HAP-1 (cell line): ENCODE results near the gene CNTN4.
A peak's percentile ranks its signal among the peaks of the same experiment; 100 is the strongest.

ENCODE experiments used
- DNase-seq, 2 experiments: peaks; one replicate each; pipeline ENCODE4 v3.0.0-alpha.2; 2016 to 2020; ENCODE audit warnings: low spot score in 2 of 2
- H3K27me3 ChIP-seq: fragments of 250-450 bp; sonication (Bioruptor Pico); 2 replicates; pipeline ENCODE4 v1.5.1; 2020; ENCODE audit warnings: low read depth, mild to moderate bottlenecking, moderate library complexity
- H3K36me3 ChIP-seq: fragments of 250-450 bp; sonication (Bioruptor Pico); replicated peaks from 2 replicates; pipeline ENCODE4 v1.5.1; 2020; ENCODE audit warnings: mild to moderate bottlenecking
- H3K4me1 ChIP-seq: fragments of 250-450 bp; sonication (Bioruptor Pico); 2 replicates; pipeline ENCODE4 v1.5.1; 2020; ENCODE audit warnings: mild to moderate bottlenecking
- H3K4me3 ChIP-seq: fragments of 250-450 bp; sonication (Bioruptor Pico); 2 replicates; pipeline ENCODE4 v1.5.1; 2020; ENCODE audit warnings: mild to moderate bottlenecking, moderate library complexity
- H3K9me3 ChIP-seq: fragments of 250-450 bp; sonication (Bioruptor Pico); 2 replicates; pipeline ENCODE4 v1.5.1; 2020; ENCODE audit warnings: mild to moderate bottlenecking, moderate library complexity
- in situ Hi-C: fragments of 300-500 bp; cut with MboI; formaldehyde crosslinking; loops from 3 replicates; pipeline ENCODE4 v1.14.3; 2020; ENCODE audit warnings: low sequenced_read_pairs, inconsistent platforms, mixed read lengths

The CNTN4 gene

DNA sequence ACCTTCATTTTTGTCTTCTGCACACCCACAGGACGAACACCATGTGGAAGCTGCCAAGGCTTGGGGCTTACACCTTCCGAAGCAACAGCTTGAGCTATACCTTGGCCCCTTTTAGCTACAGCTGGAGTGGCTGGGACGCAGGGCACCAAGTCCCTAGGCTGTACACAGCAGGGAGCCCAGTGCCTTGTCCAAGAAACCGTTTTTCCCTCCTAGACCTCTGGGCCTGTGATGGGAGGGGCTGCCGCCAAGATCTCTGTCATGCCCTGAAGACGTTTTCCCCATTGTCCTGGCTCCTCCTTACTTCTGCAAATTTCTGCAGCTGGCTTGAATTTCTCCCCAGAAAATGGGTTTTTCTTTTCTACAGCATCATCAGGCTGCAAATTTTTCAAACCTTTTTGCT lies 7.8 kb downstream of the CNTN4 start:
- no peak overlapping the region for H3K4me3 ChIP-seq
- no peaks in the 10 kb centered on the region for H3K9me3 ChIP-seq
- H3K36me3 ChIP-seq, result no peaks in the 10 kb centered on the region
- in situ Hi-C loops, result no loop called here
- H3K4me1 ChIP-seq, result no peaks in the 10 kb centered on the region
- no peak for DNase-seq
- H3K27me3 ChIP-seq, result no peaks in the 10 kb centered on the region

GRCh38 chr3:2110597-2111117 lies 12.0 kb downstream of the CNTN4 start:
- Histone ChIP-seq H3K27me3 (no peaks in the 10 kb centered on the region), H3K4me1 (no peaks in the 10 kb centered on the region), H3K4me3 (no peak overlapping the region), H3K9me3 (no peaks in the 10 kb centered on the region), H3K36me3 (no peaks in the 10 kb centered on the region)
- DNase-seq, result no peak
- in situ Hi-C loops, result no loop called here

GRCh38 chr3:2114617-2115275 lies 16.1 kb downstream of the CNTN4 start:
- no peaks in the 10 kb centered on the region for H3K36me3 ChIP-seq
- in situ Hi-C loops, result no loop called here
- H3K27me3 ChIP-seq, result no peaks in the 10 kb centered on the region
- H3K4me1 ChIP-seq, result no peaks in the 10 kb centered on the region
- no peak overlapping the region for H3K4me3 ChIP-seq
- no peaks in the 10 kb centered on the region for H3K9me3 ChIP-seq
- no peak for DNase-seq

GRCh38 chr3:2130726-2131125 lies 32.1 kb downstream of the CNTN4 start:
- no peak for DNase-seq
- H3K27me3 ChIP-seq, result no peaks in the 10 kb centered on the region
- no peaks in the 10 kb centered on the region for H3K36me3 ChIP-seq
- no peak overlapping the region for H3K4me3 ChIP-seq
- no peaks in the 10 kb centered on the region for H3K9me3 ChIP-seq
- no peaks in the 10 kb centered on the region for H3K4me1 ChIP-seq
- in situ Hi-C loops, result no loop called here

DNA sequence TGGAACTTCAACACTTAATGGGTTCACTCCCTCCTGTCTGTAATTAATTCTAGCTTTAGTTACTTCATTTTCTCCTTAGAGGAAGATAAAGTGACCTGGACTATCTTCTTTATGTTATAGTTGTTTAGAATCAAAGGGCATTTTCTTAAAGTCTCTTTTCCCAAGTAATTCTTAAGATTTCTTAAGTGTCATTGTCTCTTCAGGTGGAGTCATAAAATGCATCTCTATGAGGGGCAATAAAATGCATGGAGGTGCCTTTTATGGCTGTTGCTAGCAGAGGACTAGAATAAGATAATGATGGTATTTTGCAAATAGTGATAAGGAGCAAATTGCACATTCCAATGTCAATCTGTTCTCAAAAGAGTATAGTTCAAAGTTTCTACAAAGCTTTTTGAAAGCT lies 34.5 kb downstream of the CNTN4 start:
- Histone ChIP-seq H3K9me3 (no peaks in the 10 kb centered on the region), H3K4me1 (no peaks in the 10 kb centered on the region), H3K36me3 (no peaks in the 10 kb centered on the region), H3K4me3 (no peak overlapping the region), H3K27me3 (no peaks in the 10 kb centered on the region)
- in situ Hi-C loops, result no loop called here
- DNase-seq, result no peak

DNA sequence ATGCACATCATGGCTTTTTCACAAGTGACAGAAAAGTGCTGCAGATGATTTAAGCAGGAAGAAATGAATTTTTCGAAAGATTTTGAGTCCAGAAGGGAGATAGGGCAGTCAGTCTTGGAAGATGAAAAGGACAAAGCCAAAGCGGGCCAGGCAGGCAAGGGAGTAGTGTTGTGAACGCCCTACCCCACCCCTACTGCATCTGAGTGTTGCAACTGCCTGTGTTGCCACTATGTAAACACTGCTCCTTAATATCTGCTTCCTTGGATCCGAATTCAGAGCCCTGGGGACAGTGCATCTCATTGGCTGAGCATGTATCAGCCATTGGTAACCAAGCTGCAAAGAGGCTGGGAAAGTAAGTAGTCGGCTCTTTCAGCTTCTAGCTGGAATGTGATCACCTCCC lies 39.0 kb downstream of the CNTN4 start:
- no peaks in the 10 kb centered on the region for H3K4me1 ChIP-seq
- H3K27me3 ChIP-seq, result no peaks in the 10 kb centered on the region
- H3K9me3 ChIP-seq, result no peaks in the 10 kb centered on the region
- no peak overlapping the region for H3K4me3 ChIP-seq
- no peaks in the 10 kb centered on the region for H3K36me3 ChIP-seq
- in situ Hi-C loops, result no loop called here
- DNase-seq, result no peak

DNA sequence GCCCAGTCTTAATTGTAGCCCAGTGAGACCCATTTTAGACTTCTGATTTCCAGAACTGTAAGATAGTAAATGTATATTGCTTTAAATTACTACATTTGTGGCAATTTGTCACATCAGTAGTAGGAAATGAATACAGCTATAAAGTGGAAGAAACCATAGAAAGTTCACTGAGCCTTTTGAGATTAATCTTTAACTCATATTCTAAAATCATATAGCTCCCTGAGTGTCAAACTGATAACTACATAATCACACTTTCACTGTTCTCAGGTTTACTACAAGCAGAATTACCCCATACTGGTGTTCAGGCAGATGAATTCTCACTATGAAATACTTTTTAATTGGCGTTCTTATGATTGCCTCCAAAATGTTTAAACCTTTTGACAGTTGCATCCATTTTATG lies 42.8 kb downstream of the CNTN4 start:
- DNase-seq, result no peak
- H3K36me3 ChIP-seq, result no peaks in the 10 kb centered on the region
- in situ Hi-C loops, result no loop called here
- H3K4me3 ChIP-seq, result no peak overlapping the region
- no peaks in the 10 kb centered on the region for H3K27me3 ChIP-seq
- H3K4me1 ChIP-seq, result no peaks in the 10 kb centered on the region
- H3K9me3 ChIP-seq, result no peaks in the 10 kb centered on the region

GRCh38 chr3:2148561-2149340 lies 50.1 kb downstream of the CNTN4 start:
- Histone ChIP-seq H3K36me3 (no peaks in the 10 kb centered on the region), H3K4me3 (no peak overlapping the region), H3K4me1 (no peaks in the 10 kb centered on the region), H3K27me3 (no peaks in the 10 kb centered on the region), H3K9me3 (no peaks in the 10 kb centered on the region)
- no peak for DNase-seq
- in situ Hi-C loops, result no loop called here

- in situ Hi-C loops, result no loop called here
These were observed 54.4 kb downstream of the CNTN4 start for GRCh38 chr3:2153053-2153452.

GRCh38 chr3:2153547-2153946 lies 54.9 kb downstream of the CNTN4 start:
- no peak overlapping the region for H3K4me3 ChIP-seq
- no peaks in the 10 kb centered on the region for H3K27me3 ChIP-seq
- in situ Hi-C loops, result no loop called here
- H3K4me1 ChIP-seq, result no peaks in the 10 kb centered on the region
- H3K9me3 ChIP-seq, result no peaks in the 10 kb centered on the region
- no peak for DNase-seq
- H3K36me3 ChIP-seq, result no peaks in the 10 kb centered on the region

More at GRCh38 chr3:2153053-2153452, 54.4 kb downstream of the CNTN4 start:
- Histone ChIP-seq H3K9me3 (no peaks in the 10 kb centered on the region), H3K27me3 (no peaks in the 10 kb centered on the region), H3K36me3 (no peaks in the 10 kb centered on the region), H3K4me3 (no peak overlapping the region), H3K4me1 (no peaks in the 10 kb centered on the region)
- no peak for DNase-seq

DNA sequence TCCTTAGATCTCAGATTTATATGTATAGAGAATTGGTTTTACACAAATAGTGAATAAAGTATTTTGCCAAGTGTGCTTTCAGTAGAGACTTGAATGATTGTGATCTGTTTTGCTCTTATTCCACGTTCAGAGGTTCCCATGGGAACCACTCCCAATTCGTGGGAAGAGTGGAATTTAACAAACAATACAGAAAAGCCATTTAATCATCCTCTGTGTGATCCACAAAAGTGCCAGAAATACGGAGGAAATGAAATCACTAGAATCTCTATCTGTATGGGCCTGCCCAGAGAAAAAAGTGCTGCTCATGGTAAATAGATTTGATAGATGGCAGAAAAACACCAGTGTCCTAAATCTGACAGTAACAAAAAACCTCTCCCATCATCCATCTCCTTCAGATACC lies 56.0 kb downstream of the CNTN4 start:
- no peak overlapping the region for H3K4me3 ChIP-seq
- no peaks in the 10 kb centered on the region for H3K9me3 ChIP-seq
- H3K4me1 ChIP-seq, result no peaks in the 10 kb centered on the region
- in situ Hi-C loops, result no loop called here
- H3K36me3 ChIP-seq, result no peaks in the 10 kb centered on the region
- no peak for DNase-seq
- no peaks in the 10 kb centered on the region for H3K27me3 ChIP-seq

DNA sequence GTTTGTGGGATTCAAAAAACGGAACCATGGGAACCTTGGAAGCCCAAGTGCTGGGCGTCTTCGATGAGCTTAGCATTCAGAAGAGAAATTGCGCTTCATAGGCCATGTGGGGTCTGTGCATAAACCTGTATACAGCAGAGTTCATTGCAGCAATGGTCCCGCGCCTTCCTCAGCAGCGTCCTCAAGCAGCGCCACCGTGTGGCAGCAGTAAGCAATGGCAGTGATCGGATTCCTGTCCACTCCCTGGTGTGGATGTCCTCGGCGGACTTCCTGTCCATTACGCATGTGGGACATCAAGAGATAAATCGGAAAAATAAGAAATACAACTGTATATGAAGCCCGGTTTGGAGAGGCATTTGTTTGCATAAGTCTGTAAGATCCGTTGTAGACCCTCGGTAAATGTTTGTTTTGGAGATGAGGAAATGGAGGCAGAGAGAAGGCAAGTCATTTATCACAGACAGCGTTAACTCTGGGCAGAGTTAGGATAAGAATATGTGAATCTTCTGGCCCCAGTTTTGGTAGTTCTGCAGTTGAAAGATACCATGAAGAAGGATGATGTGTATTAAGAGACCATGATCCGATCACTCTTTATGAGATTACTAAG lies 57.7 kb downstream of the CNTN4 start:
- H3K4me1 ChIP-seq, result no peaks in the 10 kb centered on the region
- in situ Hi-C loops, result no loop called here
- H3K4me3 ChIP-seq, result no peak overlapping the region
- no peaks in the 10 kb centered on the region for H3K27me3 ChIP-seq
- peak; percentile 15 to 69 for DNase-seq
- H3K9me3 ChIP-seq, result no peaks in the 10 kb centered on the region
- H3K36me3 ChIP-seq, result no peaks in the 10 kb centered on the region

DNA sequence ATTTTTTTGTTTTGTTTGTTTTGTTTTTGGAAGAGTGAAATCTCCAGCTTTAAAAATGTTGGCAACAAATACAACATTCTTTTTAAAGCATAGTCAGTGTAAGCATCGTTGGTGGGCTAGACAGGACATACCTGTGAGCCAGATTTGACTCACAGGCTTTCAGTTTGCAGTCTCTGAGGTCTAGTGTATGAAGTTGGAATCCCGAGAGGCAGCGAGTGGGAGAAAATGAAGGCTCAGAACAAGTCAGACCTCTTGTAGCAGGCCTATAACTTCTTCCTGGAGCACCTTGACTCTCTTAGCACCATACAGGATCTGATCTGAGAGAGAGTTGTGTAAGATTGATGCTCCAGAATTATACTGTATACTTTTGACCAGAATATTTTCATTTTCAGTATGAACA lies 60.2 kb downstream of the CNTN4 start:
- Histone ChIP-seq H3K4me1 (no peaks in the 10 kb centered on the region), H3K4me3 (no peak overlapping the region), H3K9me3 (no peaks in the 10 kb centered on the region), H3K27me3 (no peaks in the 10 kb centered on the region), H3K36me3 (no peaks in the 10 kb centered on the region)
- in situ Hi-C loops, result no loop called here
- DNase-seq, result no peak

DNA sequence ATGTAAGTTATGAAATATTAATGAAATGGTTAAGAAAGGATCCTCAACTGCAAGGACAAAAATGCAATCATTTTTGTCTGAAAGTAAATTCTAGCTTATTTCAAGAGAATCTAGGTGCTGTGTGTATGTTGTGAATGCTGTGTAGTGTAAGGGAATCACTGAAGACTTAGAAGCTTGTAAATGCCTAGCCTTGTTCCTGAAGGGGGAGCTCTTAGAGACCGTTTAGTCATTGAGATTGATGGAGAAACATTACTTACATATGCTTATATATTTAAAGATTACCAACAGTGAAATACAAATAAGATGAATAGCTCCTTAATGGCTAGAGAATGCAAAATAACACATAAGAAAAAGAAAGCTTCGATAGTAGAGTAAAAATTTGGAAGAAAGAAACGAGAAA lies 67.9 kb downstream of the CNTN4 start:
- no peaks in the 10 kb centered on the region for H3K4me1 ChIP-seq
- DNase-seq, result no peak
- H3K36me3 ChIP-seq, result no peaks in the 10 kb centered on the region
- no peaks in the 10 kb centered on the region for H3K9me3 ChIP-seq
- H3K4me3 ChIP-seq, result no peak overlapping the region
- H3K27me3 ChIP-seq, result no peaks in the 10 kb centered on the region
- in situ Hi-C loops, result no loop called here
